Nephron (organoid): ENCODE measurements around the gene PPP4R1.
A peak's percentile ranks its signal among the peaks of the same experiment; 100 is the strongest.

ENCODE experiments used
- H3K27ac Mint-ChIP-seq, 3 experiments: 2 replicates each; pipeline ENCODE4 v1.8.0; 2020; ENCODE audit warnings: mixed read lengths in 3 of 3, mild to moderate bottlenecking in 2 of 3, moderate library complexity in 1 of 3
- H3K27me3 Mint-ChIP-seq: 2 replicates; pipeline ENCODE4 v1.8.0; 2021; ENCODE audit warnings: low read depth, mild to moderate bottlenecking, moderate library complexity, mixed read lengths
- H3K36me3 Mint-ChIP-seq: 2 replicates; pipeline ENCODE4 v1.8.0; 2020; ENCODE audit warnings: low read depth, mixed read lengths
- H3K4me1 Mint-ChIP-seq: 2 replicates; pipeline ENCODE4 v1.8.0; 2020; ENCODE audit warnings: mixed read lengths
- H3K4me3 Mint-ChIP-seq, 3 experiments: 2 replicates each; pipeline ENCODE4 v1.8.0; 2020; ENCODE audit warnings: mild to moderate bottlenecking in 3 of 3, mixed read lengths in 3 of 3, moderate library complexity in 2 of 3
- H3K9me3 Mint-ChIP-seq: 2 replicates; pipeline ENCODE4 v1.8.0; 2020; ENCODE audit warnings: mixed read lengths
- TF ChIP-seq, protein P1 (sequence below), 3 experiments: fragments of 200-600 bp; sonication (generic); IDR thresholded peaks; one replicate each; pipeline ENCODE4 v1.5.0; 2021; ENCODE audit warnings: antibody characterized with exemption in 3 of 3; ENCODE audit not compliant: unreplicated experiment in 3 of 3

PPP4R1 gene

DNA sequence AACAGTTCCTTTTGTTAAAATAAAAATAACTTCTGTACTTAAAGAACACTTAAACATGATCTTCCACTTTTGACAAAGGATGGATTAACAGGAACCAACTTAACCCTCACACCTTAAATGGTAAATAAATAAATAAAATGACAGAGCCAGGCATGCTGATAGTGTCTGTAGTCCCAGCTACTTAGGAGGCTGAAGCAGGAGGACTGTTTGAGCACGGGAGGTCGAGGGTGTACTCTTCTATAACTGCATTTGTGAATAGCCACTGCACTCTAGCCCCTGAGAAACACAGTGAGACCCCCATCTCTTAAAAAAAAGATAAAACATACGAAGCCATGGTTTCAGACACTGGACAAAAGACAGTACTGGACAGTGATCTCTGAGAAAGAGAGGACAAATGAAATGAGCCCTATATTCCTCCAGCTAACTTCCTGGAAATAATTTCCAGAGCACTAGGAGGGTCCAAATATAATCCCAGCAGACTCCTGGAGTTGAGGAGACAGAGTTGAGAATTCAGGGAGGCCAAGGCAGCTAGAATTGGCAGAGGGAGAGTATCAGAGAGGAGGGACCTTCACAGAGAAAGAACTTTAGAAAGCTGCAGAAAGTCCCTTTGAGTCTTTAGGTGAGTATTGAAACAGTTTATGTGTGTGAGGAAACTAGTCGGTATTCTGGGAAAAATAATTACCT lies 17.4 kb downstream of the PPP4R1 start:
- Mint-ChIP-seq H3K27me3 (no peaks in the 10 kb centered on the region), H3K36me3 (peaks cover 78% of the 10 kb centered on the region), H3K4me1 (peaks cover 14% of the 10 kb centered on the region), H3K4me3 (no peak overlapping the region), H3K9me3 (peaks cover 32% of the 10 kb centered on the region), H3K27ac (peak overlapping the region; percentile 31 to 82 (median 52))
- TF ChIP-seq, protein P1, sequence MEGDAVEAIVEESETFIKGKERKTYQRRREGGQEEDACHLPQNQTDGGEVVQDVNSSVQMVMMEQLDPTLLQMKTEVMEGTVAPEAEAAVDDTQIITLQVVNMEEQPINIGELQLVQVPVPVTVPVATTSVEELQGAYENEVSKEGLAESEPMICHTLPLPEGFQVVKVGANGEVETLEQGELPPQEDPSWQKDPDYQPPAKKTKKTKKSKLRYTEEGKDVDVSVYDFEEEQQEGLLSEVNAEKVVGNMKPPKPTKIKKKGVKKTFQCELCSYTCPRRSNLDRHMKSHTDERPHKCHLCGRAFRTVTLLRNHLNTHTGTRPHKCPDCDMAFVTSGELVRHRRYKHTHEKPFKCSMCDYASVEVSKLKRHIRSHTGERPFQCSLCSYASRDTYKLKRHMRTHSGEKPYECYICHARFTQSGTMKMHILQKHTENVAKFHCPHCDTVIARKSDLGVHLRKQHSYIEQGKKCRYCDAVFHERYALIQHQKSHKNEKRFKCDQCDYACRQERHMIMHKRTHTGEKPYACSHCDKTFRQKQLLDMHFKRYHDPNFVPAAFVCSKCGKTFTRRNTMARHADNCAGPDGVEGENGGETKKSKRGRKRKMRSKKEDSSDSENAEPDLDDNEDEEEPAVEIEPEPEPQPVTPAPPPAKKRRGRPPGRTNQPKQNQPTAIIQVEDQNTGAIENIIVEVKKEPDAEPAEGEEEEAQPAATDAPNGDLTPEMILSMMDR (IDR thresholded peaks at IDR 0.05; ENCODE audit: unreplicated experiment in 3 of 3), result no peak

DNA sequence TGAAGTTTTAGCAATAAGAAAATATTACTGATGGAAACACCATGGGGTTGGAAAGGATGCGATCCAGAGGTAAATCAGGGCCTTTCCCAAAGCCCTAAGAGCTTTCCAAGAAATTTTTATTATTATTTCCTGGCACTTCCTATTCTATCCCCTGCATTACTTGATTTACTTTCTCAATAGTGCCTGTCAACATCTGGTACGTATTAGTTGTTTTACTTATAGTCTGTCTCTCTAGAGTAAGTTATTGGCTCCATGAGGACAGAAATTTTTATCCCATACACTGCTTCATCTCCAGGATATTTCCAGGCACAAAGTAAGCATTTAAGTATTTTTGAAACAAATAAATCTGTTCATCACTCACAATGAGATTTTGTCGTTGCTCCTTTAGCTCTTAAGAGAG lies 18.1 kb downstream of the PPP4R1 start:
- H3K4me1 Mint-ChIP-seq, result peaks cover 14% of the 10 kb centered on the region
- H3K9me3 Mint-ChIP-seq, result peaks cover 27% of the 10 kb centered on the region
- TF ChIP-seq, protein P1 (IDR thresholded peaks at IDR 0.05; ENCODE audit: unreplicated experiment in 3 of 3), result no peak
- no peak overlapping the region for H3K4me3 Mint-ChIP-seq
- H3K27me3 Mint-ChIP-seq, result no peaks in the 10 kb centered on the region
- H3K36me3 Mint-ChIP-seq, result peaks cover 80% of the 10 kb centered on the region
- peak overlapping the region; percentile 31 to 82 (median 52) for H3K27ac Mint-ChIP-seq

DNA sequence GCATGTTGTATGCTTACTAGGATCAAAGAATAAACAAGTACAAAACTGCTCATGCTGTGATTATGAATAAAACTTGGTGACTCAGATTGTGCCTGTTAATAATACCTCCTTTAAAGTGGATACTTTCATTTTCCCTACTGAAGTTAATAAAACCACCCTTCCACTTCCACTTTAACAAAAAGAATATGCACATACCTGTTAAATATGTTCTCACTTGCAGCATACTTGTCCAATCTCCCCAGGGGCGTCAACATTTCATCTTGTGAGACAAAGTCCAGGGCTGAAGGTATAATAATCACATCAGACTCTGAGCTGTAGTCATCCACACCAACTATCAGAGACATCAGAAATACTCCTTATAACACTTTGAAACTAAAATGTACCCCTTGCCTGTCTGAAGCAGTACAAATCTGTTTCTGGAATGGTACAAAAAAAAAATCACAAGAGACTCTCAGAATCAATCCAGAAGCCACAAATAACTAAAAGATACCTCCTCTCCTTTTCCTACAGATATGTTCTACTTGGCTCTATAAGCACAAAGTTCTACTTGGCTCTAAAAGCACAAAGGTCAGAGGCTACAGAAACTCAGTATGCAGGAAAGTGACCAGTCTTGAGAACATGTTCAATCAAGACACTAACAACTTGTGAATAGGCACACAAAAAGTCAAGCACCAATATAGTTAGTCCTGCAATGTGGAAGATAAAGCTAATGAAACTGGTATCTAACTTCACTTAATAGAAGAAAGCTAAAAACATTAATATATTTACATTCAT lies 19.3 kb downstream of the PPP4R1 start:
- H3K9me3 Mint-ChIP-seq, result peaks cover 24% of the 10 kb centered on the region
- H3K4me3 Mint-ChIP-seq, result no peak overlapping the region
- peaks cover 76% of the 10 kb centered on the region for H3K36me3 Mint-ChIP-seq
- H3K4me1 Mint-ChIP-seq, result peaks cover 14% of the 10 kb centered on the region
- TF ChIP-seq, protein P1 (IDR thresholded peaks at IDR 0.05; ENCODE audit: unreplicated experiment in 3 of 3), result no peak
- H3K27ac Mint-ChIP-seq, result peak overlapping the region in 2 of 3 experiments; percentile 0 to 3
- H3K27me3 Mint-ChIP-seq, result no peaks in the 10 kb centered on the region

DNA sequence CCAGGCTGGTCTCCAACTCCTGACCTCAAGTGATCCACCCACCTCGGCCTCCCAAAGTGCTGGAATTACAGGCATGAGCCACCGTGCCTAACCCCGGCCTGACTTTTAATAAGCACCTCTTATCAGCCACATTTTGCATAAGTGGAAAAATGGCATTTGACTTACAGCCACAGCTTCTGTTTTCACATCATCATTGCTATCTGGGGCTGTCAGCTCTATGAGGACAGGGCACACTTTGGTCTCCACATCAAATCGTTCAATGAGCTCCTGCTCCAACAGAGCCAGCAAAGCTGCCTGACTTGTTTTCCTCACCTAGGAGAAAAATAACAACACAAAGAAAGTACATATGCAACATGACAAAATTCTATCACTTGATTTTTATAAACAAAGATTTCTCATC lies 26.4 kb downstream of the PPP4R1 start:
- TF ChIP-seq, protein P1 (IDR thresholded peaks at IDR 0.05; ENCODE audit: unreplicated experiment in 3 of 3), result no peak
- no peaks in the 10 kb centered on the region for H3K4me1 Mint-ChIP-seq
- H3K27me3 Mint-ChIP-seq, result no peaks in the 10 kb centered on the region
- no peak overlapping the region for H3K27ac Mint-ChIP-seq
- peaks cover 3% of the 10 kb centered on the region for H3K9me3 Mint-ChIP-seq
- H3K4me3 Mint-ChIP-seq, result no peak overlapping the region
- H3K36me3 Mint-ChIP-seq, result peaks cover 80% of the 10 kb centered on the region

DNA sequence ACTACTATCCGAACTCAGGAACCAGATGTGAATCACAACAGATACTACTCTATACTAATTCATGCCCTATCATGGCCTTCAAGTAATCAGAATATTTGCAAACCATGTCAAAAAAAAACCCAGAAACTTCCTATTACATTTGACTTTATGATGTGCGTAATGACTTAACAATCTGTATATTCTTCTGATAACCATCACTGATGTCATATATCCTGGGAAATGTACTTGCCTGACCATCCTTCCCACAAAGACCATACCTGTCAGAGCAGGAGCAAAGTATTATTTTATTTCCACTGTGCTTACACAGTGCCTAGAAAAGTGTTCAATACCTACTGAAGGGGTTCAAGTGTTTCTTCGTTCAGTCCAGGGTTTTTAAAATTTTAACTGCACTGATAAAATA lies 27.5 kb downstream of the PPP4R1 start:
- Mint-ChIP-seq H3K36me3 (peaks cover 81% of the 10 kb centered on the region), H3K4me1 (no peaks in the 10 kb centered on the region), H3K4me3 (no peak overlapping the region), H3K27me3 (no peaks in the 10 kb centered on the region), H3K9me3 (peaks cover 12% of the 10 kb centered on the region), H3K27ac (no peak overlapping the region)
- TF ChIP-seq, protein P1 (IDR thresholded peaks at IDR 0.05; ENCODE audit: unreplicated experiment in 3 of 3), result no peak
